ENCODE results near the gene DNM2.

DNA sequence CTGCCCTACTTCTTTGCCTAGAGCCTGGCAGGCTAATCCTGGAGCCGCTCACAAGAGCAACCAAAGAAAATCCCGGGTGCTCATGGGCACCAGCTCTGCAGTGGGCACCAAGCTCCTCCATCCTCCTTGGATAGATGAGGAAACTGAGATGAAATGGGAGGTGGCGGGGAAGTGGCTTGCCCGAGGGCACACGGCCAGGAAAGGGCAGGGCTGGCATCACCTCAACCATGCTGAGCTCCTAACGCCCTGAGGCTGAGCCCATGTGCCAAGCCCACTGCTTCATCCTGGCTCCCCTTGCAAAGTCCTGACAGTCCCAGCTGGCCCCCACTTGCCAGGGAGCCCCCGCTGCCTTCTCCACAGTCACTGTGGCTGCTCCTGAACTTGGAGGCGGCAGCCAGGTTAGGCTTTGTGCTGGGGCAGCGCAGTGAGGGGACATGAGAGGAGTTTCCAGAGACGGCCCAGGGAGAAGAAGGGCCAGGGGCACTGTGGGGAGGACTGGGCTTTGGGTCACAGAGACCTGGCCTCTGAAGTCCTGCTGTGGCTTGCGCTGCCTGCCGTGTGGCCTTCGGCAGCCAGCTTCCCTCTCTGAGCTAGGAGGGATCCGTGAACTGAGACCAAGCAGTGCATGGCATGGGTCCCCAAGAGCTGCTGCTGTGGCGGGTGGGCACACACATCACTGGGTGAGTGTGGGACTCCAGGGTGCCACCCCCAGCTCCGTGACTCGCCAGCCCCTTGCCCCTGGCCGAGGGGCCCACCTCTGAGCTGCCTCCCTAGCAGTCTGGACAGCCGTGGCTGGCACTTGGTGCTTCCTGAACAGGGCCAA lies 100.6 kb downstream of the DNM2 start:
- no peak for TF ChIP-seq PRDM1 (tag by site-specific recombination; IDR thresholded peaks at IDR 0.05)
- TF ChIP-seq, protein P1, sequence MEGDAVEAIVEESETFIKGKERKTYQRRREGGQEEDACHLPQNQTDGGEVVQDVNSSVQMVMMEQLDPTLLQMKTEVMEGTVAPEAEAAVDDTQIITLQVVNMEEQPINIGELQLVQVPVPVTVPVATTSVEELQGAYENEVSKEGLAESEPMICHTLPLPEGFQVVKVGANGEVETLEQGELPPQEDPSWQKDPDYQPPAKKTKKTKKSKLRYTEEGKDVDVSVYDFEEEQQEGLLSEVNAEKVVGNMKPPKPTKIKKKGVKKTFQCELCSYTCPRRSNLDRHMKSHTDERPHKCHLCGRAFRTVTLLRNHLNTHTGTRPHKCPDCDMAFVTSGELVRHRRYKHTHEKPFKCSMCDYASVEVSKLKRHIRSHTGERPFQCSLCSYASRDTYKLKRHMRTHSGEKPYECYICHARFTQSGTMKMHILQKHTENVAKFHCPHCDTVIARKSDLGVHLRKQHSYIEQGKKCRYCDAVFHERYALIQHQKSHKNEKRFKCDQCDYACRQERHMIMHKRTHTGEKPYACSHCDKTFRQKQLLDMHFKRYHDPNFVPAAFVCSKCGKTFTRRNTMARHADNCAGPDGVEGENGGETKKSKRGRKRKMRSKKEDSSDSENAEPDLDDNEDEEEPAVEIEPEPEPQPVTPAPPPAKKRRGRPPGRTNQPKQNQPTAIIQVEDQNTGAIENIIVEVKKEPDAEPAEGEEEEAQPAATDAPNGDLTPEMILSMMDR (tag by site-specific recombination; IDR thresholded peaks at IDR 0.05): no peak
- TF ChIP-seq, protein P2, sequence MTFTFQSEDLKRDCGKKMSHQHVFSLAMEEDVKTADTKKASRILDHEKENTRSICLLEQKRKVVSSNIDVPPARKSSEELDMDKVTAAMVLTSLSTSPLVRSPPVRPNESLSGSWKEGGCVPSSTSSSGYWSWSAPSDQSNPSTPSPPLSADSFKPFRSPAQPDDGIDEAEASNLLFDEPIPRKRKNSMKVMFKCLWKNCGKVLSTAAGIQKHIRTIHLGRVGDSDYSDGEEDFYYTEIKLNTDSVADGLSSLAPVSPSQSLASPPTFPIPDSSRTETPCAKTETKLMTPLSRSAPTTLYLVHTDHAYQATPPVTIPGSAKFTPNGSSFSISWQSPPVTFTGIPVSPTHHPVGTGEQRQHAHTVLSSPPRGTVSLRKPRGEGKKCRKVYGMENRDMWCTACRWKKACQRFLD (tag by site-specific recombination; IDR thresholded peaks at IDR 0.05): no peak
- no peak for TF ChIP-seq ZNF274 (IDR thresholded peaks at IDR 0.05; ENCODE audit: low read length)
- no peak for TF ChIP-seq ZNF274 (tag by site-specific recombination; IDR thresholded peaks at IDR 0.05; ENCODE audit: borderline replicate concordance)
- TF ChIP-seq ZBTB20 (tag by site-specific recombination; IDR thresholded peaks at IDR 0.05): no peak
- TF ChIP-seq, protein P3, sequence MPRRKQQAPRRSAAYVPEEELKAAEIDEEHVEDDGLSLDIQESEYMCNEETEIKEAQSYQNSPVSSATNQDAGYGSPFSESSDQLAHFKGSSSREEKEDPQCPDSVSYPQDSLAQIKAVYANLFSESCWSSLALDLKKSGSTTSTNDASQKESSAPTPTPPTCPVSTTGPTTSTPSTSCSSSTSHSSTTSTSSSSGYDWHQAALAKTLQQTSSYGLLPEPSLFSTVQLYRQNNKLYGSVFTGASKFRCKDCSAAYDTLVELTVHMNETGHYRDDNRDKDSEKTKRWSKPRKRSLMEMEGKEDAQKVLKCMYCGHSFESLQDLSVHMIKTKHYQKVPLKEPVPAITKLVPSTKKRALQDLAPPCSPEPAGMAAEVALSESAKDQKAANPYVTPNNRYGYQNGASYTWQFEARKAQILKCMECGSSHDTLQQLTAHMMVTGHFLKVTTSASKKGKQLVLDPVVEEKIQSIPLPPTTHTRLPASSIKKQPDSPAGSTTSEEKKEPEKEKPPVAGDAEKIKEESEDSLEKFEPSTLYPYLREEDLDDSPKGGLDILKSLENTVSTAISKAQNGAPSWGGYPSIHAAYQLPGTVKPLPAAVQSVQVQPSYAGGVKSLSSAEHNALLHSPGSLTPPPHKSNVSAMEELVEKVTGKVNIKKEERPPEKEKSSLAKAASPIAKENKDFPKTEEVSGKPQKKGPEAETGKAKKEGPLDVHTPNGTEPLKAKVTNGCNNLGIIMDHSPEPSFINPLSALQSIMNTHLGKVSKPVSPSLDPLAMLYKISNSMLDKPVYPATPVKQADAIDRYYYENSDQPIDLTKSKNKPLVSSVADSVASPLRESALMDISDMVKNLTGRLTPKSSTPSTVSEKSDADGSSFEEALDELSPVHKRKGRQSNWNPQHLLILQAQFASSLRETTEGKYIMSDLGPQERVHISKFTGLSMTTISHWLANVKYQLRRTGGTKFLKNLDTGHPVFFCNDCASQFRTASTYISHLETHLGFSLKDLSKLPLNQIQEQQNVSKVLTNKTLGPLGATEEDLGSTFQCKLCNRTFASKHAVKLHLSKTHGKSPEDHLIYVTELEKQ (tag by site-specific recombination; IDR thresholded peaks at IDR 0.05; ENCODE audit: borderline replicate concordance): no peak
- no peak for TF ChIP-seq ZFP41 (tag by site-specific recombination; IDR thresholded peaks at IDR 0.05; ENCODE audit: borderline replicate concordance)
